Tibial artery (tissue), 4 donors: ENCODE measurements around the gene PDE1C.

Experiments used
- DNase-seq, 2 donors: peaks; one replicate each; pipeline ENCODE4 v3.0.0-alpha.2; 2019
- H3K27ac ChIP-seq, 2 donors: fragments of 200-600 bp; sonication (generic) in 1 of 2; 1 replicate in 1 of 2; 2 replicates in 1 of 2; pipeline ENCODE4 v1.5.1; 2018 to 2019; ENCODE audit warnings: mild to moderate bottlenecking in 1 of 2
- H3K27me3 ChIP-seq, 2 donors: fragments of 200-600 bp; sonication (generic) in 1 of 2; one replicate each; pipeline versions ENCODE4 v1.5.1 to v1.6.0; 2016 to 2019
- H3K36me3 ChIP-seq, 3 donors: fragments of 200-600 bp; sonication (generic) in 2 of 3; one replicate each; pipeline ENCODE4 v1.5.1; 2016 to 2019; ENCODE audit warnings: mild to moderate bottlenecking in 2 of 3
- H3K4me1 ChIP-seq, 4 donors: fragments of 200-600 bp; sonication (generic) in 2 of 4; 1 replicate in 3 of 4; 2 replicates in 1 of 4; pipeline ENCODE4 v1.5.1; 2016 to 2019
- H3K4me3 ChIP-seq, 2 donors: fragments of 200-600 bp; sonication (generic) in 1 of 2; 1 replicate in 1 of 2; 2 replicates in 1 of 2; pipeline ENCODE4 v1.5.1; 2018 to 2019; ENCODE audit warnings: mild to moderate bottlenecking in 2 of 2
- H3K9me3 ChIP-seq, 3 donors: fragments of 200-600 bp; sonication (generic) in 1 of 3; one replicate each; pipeline ENCODE4 v1.5.1; 2016 to 2019
- intact Hi-C: fragments of 100-400 bp; cut with DNase I; formaldehyde crosslinking; loops from one replicate; pipeline ENCODE4 v1.15.0; 2023; ENCODE audit warnings: low total_unique reads
- TF ChIP-seq, protein P1 (sequence below), 2 experiments: fragments of 200-600 bp in 1 of 2; fragments of 450-650 bp in 1 of 2; IDR thresholded peaks; one replicate each; pipeline ENCODE4 v1.5.1; 2017 to 2019; ENCODE audit warnings: antibody characterized with exemption in 2 of 2, mild to moderate bottlenecking in 1 of 2, moderate library complexity in 1 of 2

The PDE1C gene

DNA sequence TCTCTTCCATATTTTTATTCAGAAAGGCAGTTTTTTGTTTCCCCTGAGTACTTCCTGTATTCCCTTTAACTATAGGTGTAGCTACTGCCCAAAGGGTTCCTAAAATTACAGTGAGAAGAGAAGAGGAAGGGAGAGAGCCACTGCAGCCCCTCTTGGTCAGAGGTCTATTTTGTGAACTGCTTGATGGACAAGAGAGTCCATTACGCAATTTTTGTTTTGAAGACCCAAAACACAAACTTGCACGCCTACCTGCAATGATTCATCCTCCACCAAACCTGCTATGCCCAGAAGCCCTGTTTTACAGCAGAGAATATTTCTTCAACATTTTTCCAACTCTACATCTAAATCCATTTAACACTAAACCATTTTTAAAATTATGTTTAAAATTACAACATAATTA is 75.1 kb downstream of the PDE1C start:
- intact Hi-C loops: no loop called here
- no peak for DNase-seq
- Histone ChIP-seq H3K36me3 (no peaks in the 10 kb centered on the region), H3K27me3 (no peaks in the 10 kb centered on the region), H3K4me3 (no peak overlapping the region), H3K4me1 (peaks cover 0 to 12% (median 0%) of the 10 kb centered on the region in 4 donors), H3K9me3 (no peaks in the 10 kb centered on the region), H3K27ac (no peak overlapping the region)
- TF ChIP-seq, protein P1, sequence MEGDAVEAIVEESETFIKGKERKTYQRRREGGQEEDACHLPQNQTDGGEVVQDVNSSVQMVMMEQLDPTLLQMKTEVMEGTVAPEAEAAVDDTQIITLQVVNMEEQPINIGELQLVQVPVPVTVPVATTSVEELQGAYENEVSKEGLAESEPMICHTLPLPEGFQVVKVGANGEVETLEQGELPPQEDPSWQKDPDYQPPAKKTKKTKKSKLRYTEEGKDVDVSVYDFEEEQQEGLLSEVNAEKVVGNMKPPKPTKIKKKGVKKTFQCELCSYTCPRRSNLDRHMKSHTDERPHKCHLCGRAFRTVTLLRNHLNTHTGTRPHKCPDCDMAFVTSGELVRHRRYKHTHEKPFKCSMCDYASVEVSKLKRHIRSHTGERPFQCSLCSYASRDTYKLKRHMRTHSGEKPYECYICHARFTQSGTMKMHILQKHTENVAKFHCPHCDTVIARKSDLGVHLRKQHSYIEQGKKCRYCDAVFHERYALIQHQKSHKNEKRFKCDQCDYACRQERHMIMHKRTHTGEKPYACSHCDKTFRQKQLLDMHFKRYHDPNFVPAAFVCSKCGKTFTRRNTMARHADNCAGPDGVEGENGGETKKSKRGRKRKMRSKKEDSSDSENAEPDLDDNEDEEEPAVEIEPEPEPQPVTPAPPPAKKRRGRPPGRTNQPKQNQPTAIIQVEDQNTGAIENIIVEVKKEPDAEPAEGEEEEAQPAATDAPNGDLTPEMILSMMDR (IDR thresholded peaks at IDR 0.05): no peak

DNA sequence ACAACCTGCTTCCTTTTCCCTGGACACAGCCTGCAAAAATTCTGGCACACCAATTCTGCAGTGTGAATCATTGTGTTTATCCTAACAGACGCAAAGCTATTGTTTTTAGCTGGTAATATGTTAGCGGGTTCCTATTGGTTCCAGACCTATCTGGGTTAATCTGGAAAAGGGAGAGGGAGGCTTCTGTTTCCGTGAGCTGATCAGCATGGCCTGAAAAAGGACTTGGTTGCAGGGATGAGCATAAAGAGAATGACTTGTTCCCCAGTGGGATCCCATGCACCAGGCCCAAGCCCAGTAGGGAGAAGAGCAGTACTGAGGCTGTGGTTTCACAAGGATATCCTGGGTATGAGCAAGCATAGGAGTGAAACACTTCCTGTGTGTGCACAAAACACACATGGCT is 78.4 kb downstream of the PDE1C start:
- H3K9me3 ChIP-seq: no peaks in the 10 kb centered on the region
- no peak overlapping the region for H3K4me3 ChIP-seq
- DNase-seq: no peak
- no peaks in the 10 kb centered on the region for H3K27me3 ChIP-seq
- intact Hi-C loops: no loop called here
- no peaks in the 10 kb centered on the region for H3K36me3 ChIP-seq
- no peak overlapping the region for H3K27ac ChIP-seq
- TF ChIP-seq, protein P1 (IDR thresholded peaks at IDR 0.05): no peak
- peaks cover 0 to 12% (median 0%) of the 10 kb centered on the region in 4 donors for H3K4me1 ChIP-seq

DNA sequence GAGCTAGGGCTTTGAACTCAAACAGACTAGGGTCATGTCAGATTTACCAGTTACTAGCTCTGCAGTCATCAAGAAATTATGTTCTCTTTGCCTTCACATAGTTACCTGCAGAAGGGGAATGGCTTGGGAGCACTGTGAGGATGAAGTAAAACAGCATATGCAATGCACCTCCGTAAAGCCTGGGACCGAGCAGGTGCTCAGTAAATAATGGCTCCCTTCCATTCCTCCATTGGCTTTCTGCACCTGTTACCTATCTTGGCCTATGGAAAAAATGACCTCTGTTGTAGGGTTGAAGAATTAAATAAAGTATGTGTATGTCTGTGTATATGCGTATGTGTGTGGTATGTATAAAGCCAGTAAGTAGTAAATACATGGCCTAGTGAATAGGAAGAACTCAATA is 78.8 kb downstream of the PDE1C start:
- Histone ChIP-seq H3K9me3 (no peaks in the 10 kb centered on the region), H3K36me3 (no peaks in the 10 kb centered on the region), H3K27ac (no peak overlapping the region), H3K27me3 (no peaks in the 10 kb centered on the region), H3K4me3 (no peak overlapping the region), H3K4me1 (peaks cover 0 to 12% (median 0%) of the 10 kb centered on the region in 4 donors)
- TF ChIP-seq, protein P1 (IDR thresholded peaks at IDR 0.05): no peak
- intact Hi-C loops: no loop called here
- DNase-seq: no peak

DNA sequence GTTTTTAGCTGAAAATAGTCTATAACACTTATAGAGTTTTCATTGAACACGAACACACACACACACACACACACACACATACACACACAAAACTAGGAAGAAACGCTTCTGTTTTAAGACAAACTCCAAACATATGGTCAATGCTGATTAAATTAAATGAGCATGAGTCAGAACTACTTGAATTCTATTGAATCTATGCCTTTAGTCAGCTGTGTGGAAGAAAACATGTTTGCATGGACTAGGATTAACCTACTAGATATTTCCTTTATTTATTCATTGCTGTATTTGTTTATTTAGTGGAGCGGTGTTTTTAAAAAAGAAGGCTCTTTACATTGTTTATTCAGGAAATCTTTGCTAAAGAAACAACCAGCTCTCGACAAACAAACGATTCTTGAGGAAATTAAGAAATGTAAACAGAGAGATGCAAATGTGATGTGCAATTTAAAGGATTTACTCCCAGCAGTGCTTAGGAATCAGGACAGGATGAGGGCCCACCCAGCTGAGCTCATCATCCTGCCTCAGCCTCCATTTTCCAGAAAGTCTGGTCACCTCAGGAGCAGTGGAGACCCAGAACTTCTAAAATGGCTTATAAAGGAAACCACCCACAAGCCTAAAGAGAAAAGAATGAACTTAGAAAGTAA is 83.2 kb downstream of the PDE1C start:
- Histone ChIP-seq H3K27me3 (no peaks in the 10 kb centered on the region), H3K4me3 (no peak overlapping the region), H3K9me3 (no peaks in the 10 kb centered on the region), H3K36me3 (no peaks in the 10 kb centered on the region), H3K4me1 (no peaks in the 10 kb centered on the region), H3K27ac (no peak overlapping the region)
- TF ChIP-seq, protein P1 (IDR thresholded peaks at IDR 0.05): no peak
- intact Hi-C loops: no loop called here
- DNase-seq: no peak

DNA sequence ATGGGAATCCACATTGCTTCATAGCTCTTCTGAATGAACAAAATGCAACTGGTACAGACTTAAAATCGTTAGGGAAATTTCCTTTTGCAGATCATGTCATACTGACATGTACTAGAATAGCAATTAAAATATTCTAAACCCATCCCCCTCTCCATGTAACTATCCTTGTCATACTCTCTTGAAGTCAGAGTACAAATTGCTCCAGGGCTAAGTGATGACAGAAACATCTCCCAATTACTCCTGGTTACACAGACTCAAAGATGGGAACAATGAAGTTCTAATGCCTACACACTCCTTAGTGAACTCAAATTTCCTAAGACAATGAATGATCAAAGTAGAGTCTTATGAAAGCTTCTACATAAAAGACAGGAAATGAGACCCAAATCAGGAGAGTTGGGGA is 87.2 kb downstream of the PDE1C start:
- TF ChIP-seq, protein P1 (IDR thresholded peaks at IDR 0.05): no peak
- H3K4me1 ChIP-seq: no peaks in the 10 kb centered on the region
- no peaks in the 10 kb centered on the region for H3K9me3 ChIP-seq
- no peak overlapping the region for H3K27ac ChIP-seq
- no peaks in the 10 kb centered on the region for H3K27me3 ChIP-seq
- no peak overlapping the region for H3K4me3 ChIP-seq
- no peak for DNase-seq
- intact Hi-C loops: no loop called here
- no peaks in the 10 kb centered on the region for H3K36me3 ChIP-seq
